Neural cell (in vitro differentiated cells): ENCODE measurements around the gene SRRM2.

ENCODE experiments used
- EP300 ChIP-seq: fragments of 450-650 bp; conservative IDR thresholded peaks from 2 replicates; pipeline ENCODE4 v1.6.1; 2014; ENCODE audit warnings: antibody characterized with exemption, mild to moderate bottlenecking, moderate library complexity; ENCODE audit not compliant: poor library complexity, severe bottlenecking
- EZH2 ChIP-seq: fragments of 200-600, 300-800 bp; shearing (Covaris generic), sonication (generic); IDR thresholded peaks from 2 replicates; pipeline ENCODE4 v1.6.1; 2014; ENCODE audit warnings: antibody characterized with exemption, low read length, borderline replicate concordance, mild to moderate bottlenecking; ENCODE audit not compliant: insufficient read depth, poor library complexity, severe bottlenecking
- MXI1 ChIP-seq: fragments of 450-650 bp; conservative IDR thresholded peaks from 2 replicates; pipeline ENCODE4 v1.6.1; 2014; ENCODE audit warnings: antibody characterized with exemption, mild to moderate bottlenecking; ENCODE audit not compliant: poor library complexity, severe bottlenecking
- POLR2AphosphoS5 ChIP-seq: IDR thresholded peaks from 2 replicates; pipeline ENCODE4 v1.6.1; 2012
- TAF1 ChIP-seq: IDR thresholded peaks from 2 replicates; pipeline ENCODE4 v1.6.1; 2012; ENCODE audit warnings: low read depth
- TF ChIP-seq, protein P1 (sequence below): fragments of 450-650 bp; IDR thresholded peaks from 2 replicates; pipeline ENCODE4 v1.5.1; 2014; ENCODE audit warnings: antibody characterized with exemption, mild to moderate bottlenecking, moderate library complexity; ENCODE audit not compliant: poor library complexity, severe bottlenecking
- TF ChIP-seq, protein P2 (sequence below): IDR thresholded peaks from 2 replicates; pipeline ENCODE4 v1.6.1; 2012; ENCODE audit warnings: borderline replicate concordance

GRCh38 chr16:2749936-2750335, 2.5 kb upstream of the SRRM2 start:
- no peak for TF ChIP-seq EP300
- no peak for TF ChIP-seq EZH2
- TF ChIP-seq, protein P1, sequence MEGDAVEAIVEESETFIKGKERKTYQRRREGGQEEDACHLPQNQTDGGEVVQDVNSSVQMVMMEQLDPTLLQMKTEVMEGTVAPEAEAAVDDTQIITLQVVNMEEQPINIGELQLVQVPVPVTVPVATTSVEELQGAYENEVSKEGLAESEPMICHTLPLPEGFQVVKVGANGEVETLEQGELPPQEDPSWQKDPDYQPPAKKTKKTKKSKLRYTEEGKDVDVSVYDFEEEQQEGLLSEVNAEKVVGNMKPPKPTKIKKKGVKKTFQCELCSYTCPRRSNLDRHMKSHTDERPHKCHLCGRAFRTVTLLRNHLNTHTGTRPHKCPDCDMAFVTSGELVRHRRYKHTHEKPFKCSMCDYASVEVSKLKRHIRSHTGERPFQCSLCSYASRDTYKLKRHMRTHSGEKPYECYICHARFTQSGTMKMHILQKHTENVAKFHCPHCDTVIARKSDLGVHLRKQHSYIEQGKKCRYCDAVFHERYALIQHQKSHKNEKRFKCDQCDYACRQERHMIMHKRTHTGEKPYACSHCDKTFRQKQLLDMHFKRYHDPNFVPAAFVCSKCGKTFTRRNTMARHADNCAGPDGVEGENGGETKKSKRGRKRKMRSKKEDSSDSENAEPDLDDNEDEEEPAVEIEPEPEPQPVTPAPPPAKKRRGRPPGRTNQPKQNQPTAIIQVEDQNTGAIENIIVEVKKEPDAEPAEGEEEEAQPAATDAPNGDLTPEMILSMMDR = no peak
- TF ChIP-seq POLR2AphosphoS5 = no peak
- TF ChIP-seq TAF1 = no peak
- no peak for TF ChIP-seq MXI1
- TF ChIP-seq, protein P2, sequence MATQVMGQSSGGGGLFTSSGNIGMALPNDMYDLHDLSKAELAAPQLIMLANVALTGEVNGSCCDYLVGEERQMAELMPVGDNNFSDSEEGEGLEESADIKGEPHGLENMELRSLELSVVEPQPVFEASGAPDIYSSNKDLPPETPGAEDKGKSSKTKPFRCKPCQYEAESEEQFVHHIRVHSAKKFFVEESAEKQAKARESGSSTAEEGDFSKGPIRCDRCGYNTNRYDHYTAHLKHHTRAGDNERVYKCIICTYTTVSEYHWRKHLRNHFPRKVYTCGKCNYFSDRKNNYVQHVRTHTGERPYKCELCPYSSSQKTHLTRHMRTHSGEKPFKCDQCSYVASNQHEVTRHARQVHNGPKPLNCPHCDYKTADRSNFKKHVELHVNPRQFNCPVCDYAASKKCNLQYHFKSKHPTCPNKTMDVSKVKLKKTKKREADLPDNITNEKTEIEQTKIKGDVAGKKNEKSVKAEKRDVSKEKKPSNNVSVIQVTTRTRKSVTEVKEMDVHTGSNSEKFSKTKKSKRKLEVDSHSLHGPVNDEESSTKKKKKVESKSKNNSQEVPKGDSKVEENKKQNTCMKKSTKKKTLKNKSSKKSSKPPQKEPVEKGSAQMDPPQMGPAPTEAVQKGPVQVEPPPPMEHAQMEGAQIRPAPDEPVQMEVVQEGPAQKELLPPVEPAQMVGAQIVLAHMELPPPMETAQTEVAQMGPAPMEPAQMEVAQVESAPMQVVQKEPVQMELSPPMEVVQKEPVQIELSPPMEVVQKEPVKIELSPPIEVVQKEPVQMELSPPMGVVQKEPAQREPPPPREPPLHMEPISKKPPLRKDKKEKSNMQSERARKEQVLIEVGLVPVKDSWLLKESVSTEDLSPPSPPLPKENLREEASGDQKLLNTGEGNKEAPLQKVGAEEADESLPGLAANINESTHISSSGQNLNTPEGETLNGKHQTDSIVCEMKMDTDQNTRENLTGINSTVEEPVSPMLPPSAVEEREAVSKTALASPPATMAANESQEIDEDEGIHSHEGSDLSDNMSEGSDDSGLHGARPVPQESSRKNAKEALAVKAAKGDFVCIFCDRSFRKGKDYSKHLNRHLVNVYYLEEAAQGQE = no peak
